Activated naive CD8-positive, alpha-beta T cell treated with anti-CD3 and anti-CD28 coated beads, Interleukin-2, amount 50 U/mL, for 16 hours (primary cell): ENCODE results near the gene RHBDF2.

ENCODE experiments used
- DNase-seq: peaks from one replicate; pipeline ENCODE4 v3.0.0-alpha.2; 2020; ENCODE audit warnings: low read depth, low spot score

RHBDF2 gene

GRCh38 chr17:76501018-76501826, at the start of gene RHBDF2:
TSS of gene RHBDF2 (minus strand) at chr17:76501423. CDS start at chr17:76481524, 19,899 bp downstream.
- DNase-seq = peak; percentile 87

GRCh38 chr17:76549539-76549938, 48.3 kb upstream of the RHBDF2 start:
- DNase-seq = no peak

- no peak for DNase-seq
These were observed 47.9 kb upstream of the RHBDF2 start for GRCh38 chr17:76549215-76549518.

GRCh38 chr17:76548378-76549214, 47.4 kb upstream of the RHBDF2 start:
- no peak for DNase-seq

- DNase-seq = no peak
These were observed 46.5 kb upstream of the RHBDF2 start for GRCh38 chr17:76547642-76548202.

- DNase-seq = no peak
These were observed 46.0 kb upstream of the RHBDF2 start for GRCh38 chr17:76547183-76547641.

GRCh38 chr17:76546556-76547182, 45.4 kb upstream of the RHBDF2 start:
- DNase-seq = no peak

GRCh38 chr17:76545918-76546555, 44.8 kb upstream of the RHBDF2 start:
- no peak for DNase-seq

- no peak for DNase-seq
These were observed 43.5 kb upstream of the RHBDF2 start for GRCh38 chr17:76544546-76545365.

DNA sequence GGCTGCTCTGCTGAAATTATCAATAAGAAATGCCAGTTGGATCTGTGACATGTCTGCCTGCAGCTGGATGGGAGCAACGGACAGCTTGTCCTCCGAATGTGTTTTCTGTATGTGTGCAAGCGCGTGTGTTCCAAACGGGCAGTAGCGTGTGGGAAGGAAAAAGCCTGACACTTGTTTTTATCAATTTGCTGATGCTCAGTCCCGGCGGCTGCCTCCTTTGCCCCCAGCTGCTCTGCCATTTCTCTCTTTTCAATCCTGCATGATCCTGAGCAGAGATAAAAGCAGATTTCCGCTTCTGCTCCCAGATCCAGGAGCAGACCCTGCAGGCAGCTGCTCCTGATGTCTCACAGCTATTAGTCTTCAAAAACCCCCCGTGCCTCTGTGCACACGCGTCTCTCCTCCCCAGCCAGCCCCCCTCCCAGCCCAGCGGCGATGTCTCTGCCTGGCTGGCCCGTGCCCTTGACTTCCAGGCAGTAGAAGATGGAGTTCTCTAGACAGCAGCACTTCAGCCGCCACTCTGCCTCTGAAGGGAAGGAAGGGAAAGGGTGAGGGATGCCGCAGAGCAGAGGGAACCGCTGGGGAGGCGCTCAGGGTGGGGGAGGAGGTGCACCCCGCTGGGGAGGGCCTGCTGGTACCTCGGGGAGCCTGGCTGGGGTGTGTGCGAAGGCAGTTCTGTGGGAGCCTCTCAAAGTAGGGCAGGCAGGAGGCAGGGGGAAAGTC, 42.8 kb upstream of the RHBDF2 start:
- DNase-seq = no peak

- DNase-seq = no peak
These were observed 42.2 kb upstream of the RHBDF2 start for GRCh38 chr17:76543482-76543825.

GRCh38 chr17:76542984-76543383, 41.8 kb upstream of the RHBDF2 start:
- DNase-seq = no peak

- DNase-seq = no peak
These were observed 41.3 kb upstream of the RHBDF2 start for GRCh38 chr17:76542566-76542971.

- no peak for DNase-seq
These were observed 40.7 kb upstream of the RHBDF2 start for GRCh38 chr17:76541739-76542454.

DNA sequence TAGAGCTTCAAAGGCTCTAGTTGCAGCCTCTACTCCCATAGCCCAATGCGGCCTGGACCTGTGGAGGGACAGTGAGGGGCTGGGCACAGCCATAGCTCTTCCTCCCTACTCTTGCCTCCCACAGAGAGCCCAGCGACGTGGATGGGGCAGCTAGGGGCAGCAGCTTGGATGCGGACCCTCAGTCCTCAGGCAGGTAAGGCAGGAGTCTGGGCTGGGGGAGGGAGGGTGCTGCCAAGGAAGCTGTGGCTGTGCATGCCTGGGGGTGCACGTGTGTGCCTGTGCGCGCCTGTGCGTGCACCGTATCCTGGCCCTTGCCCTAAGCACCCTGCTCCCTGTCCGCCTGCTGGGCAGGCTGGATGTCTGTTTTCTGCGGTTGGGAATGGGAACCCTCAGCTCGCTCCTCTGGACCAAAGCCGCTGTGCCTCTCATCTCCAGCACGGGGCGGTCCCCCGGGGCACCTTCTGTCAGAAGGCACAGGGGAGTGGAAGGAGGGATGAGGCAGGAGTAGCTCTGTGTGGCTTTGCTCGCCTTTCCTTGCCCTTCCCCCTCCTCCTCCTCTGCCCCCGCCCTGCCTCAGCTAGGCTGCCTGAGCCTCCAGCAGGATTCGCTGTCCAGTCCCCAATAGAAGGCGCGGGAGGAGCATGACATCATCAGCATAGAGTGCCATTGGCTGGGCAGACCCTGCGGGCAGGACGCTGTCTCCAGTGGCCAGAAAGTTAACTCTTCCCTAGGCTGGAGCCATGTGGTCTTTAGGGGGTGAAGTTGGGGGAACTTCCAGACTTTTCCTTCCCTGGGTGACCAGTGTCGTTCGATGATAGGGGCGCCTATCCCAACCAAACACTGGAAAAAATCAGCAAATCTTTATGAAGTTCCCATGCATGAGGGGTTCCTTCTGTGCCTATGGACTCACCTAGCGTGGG, 39.4 kb upstream of the RHBDF2 start:
- no peak for DNase-seq

- no peak for DNase-seq
These were observed 38.5 kb upstream of the RHBDF2 start, which contains the start of gene PRCD for GRCh38 chr17:76539631-76540271. TSS of gene PRCD (plus strand) at chr17:76540044. CDS start at chr17:76540142, 98 bp downstream.

- DNase-seq = no peak
These were observed 37.8 kb upstream of the RHBDF2 start for GRCh38 chr17:76538941-76539570.
